ENCODE measurements around the gene TREML1.
"Not testable (repeated sequence)": the region's sequence is repeated elsewhere in the genome, so short reads cannot be mapped to it uniquely, and the experiment has no call there.

Gene TREML1

GRCh38 chr6:41150671-41151070, 3.5 kb downstream of the TREML1 start:
- TF ChIP-seq GATA1 (IDR thresholded peaks at IDR 0.05; ENCODE audit: low read depth, low read length) (no peak), POLR2A (IDR thresholded peaks at IDR 0.05; ENCODE audit: low read length) (no peak)
- DNase-seq, result no peak

GRCh38 chr6:41147917-41148316, 6.2 kb downstream of the TREML1 start:
- TF ChIP-seq GATA1 (IDR thresholded peaks at IDR 0.05; ENCODE audit: low read depth, low read length) (no peak), POLR2A (IDR thresholded peaks at IDR 0.05; ENCODE audit: low read length) (no peak)

GRCh38 chr6:41136911-41137310, 17.2 kb downstream of the TREML1 start:
- TF ChIP-seq GATA1 (IDR thresholded peaks at IDR 0.05; ENCODE audit: low read depth, low read length), result no peak
- TF ChIP-seq POLR2A (IDR thresholded peaks at IDR 0.05; ENCODE audit: low read length), result no peak

More at GRCh38 chr6:41147917-41148316, 6.2 kb downstream of the TREML1 start:
- no peak for DNase-seq

GRCh38 chr6:41135062-41135832, 18.9 kb downstream of the TREML1 start:
- no peak for DNase-seq
- TF ChIP-seq GATA1 (IDR thresholded peaks at IDR 0.05; ENCODE audit: low read depth, low read length) (no peak), POLR2A (IDR thresholded peaks at IDR 0.05; ENCODE audit: low read length) (no peak)

More at GRCh38 chr6:41136911-41137310, 17.2 kb downstream of the TREML1 start:
- no peak for DNase-seq

- no peak for DNase-seq
- no peak for TF ChIP-seq POLR2A (IDR thresholded peaks at IDR 0.05; ENCODE audit: low read length)
- TF ChIP-seq GATA1 (IDR thresholded peaks at IDR 0.05; ENCODE audit: low read depth, low read length), result no peak
Measured at GRCh38 chr6:41132254-41132653, 21.9 kb downstream of the TREML1 start.

GRCh38 chr6:41125282-41125681, 28.9 kb downstream of the TREML1 start:
- TF ChIP-seq GATA1 (IDR thresholded peaks at IDR 0.05; ENCODE audit: low read depth, low read length) (no peak), POLR2A (IDR thresholded peaks at IDR 0.05; ENCODE audit: low read length) (no peak)
- DNase-seq, result no peak

- TF ChIP-seq POLR2A (IDR thresholded peaks at IDR 0.05; ENCODE audit: low read length), result no peak
- DNase-seq, result no peak
Measured at GRCh38 chr6:41122918-41123317, 31.2 kb downstream of the TREML1 start.

- no peak for TF ChIP-seq POLR2A (IDR thresholded peaks at IDR 0.05; ENCODE audit: low read length)
- no peak for TF ChIP-seq GATA1 (IDR thresholded peaks at IDR 0.05; ENCODE audit: low read depth, low read length)
- DNase-seq, result no peak
Measured at GRCh38 chr6:41122373-41122772, 31.8 kb downstream of the TREML1 start.

- DNase-seq, result no peak
- no peak for TF ChIP-seq GATA1 (IDR thresholded peaks at IDR 0.05; ENCODE audit: low read depth, low read length)
- no peak for TF ChIP-seq POLR2A (IDR thresholded peaks at IDR 0.05; ENCODE audit: low read length)
Measured at GRCh38 chr6:41120058-41120457, 34.1 kb downstream of the TREML1 start.

- no peak for DNase-seq
- TF ChIP-seq POLR2A (IDR thresholded peaks at IDR 0.05; ENCODE audit: low read length) (no peak), GATA1 (IDR thresholded peaks at IDR 0.05; ENCODE audit: low read depth, low read length) (no peak)
Measured at GRCh38 chr6:41119508-41119907, 34.6 kb downstream of the TREML1 start.

- DNase-seq, result not testable (repeated sequence)
Measured at GRCh38 chr6:41115027-41115426, 39.1 kb downstream of the TREML1 start.

- TF ChIP-seq POLR2A (IDR thresholded peaks at IDR 0.05; ENCODE audit: low read length) (no peak), GATA1 (IDR thresholded peaks at IDR 0.05; ENCODE audit: low read depth, low read length) (no peak)
- DNase-seq, result no peak
Measured at GRCh38 chr6:41111017-41111416, 43.1 kb downstream of the TREML1 start.

- no peak for DNase-seq
- TF ChIP-seq GATA1 (IDR thresholded peaks at IDR 0.05; ENCODE audit: low read depth, low read length), result no peak
- TF ChIP-seq POLR2A (IDR thresholded peaks at IDR 0.05; ENCODE audit: low read length), result no peak
Measured at GRCh38 chr6:41103847-41104246, 50.3 kb downstream of the TREML1 start.

GRCh38 chr6:41100871-41101287, 53.3 kb downstream of the TREML1 start:
- TF ChIP-seq POLR2A (IDR thresholded peaks at IDR 0.05; ENCODE audit: low read length), result no peak
- no peak for TF ChIP-seq GATA1 (IDR thresholded peaks at IDR 0.05; ENCODE audit: low read depth, low read length)
- no peak for DNase-seq

Measured in erythroblast (primary cell).